Gastrocnemius medialis (tissue), 4 donors: ENCODE results near the gene LHCGR.

ENCODE experiments used
- POLR2A ChIP-seq, 2 donors: fragments of 450-650 bp; IDR thresholded peaks; one replicate each; pipeline ENCODE4 v1.6.1; 2017; ENCODE audit warnings: antibody characterized with exemption in 2 of 2, mild to moderate bottlenecking in 2 of 2, moderate library complexity in 2 of 2
- TF ChIP-seq, protein P1 (sequence below), 5 experiments: fragments of 450-650 bp in 3 of 5; fragments of 200-600 bp in 2 of 5; sonication (generic) in 2 of 5; IDR thresholded peaks in 4 of 5; conservative IDR thresholded peaks in 1 of 5; 1 replicate in 4 of 5; 2 replicates in 1 of 5; pipeline ENCODE4 v1.5.1; 2016 to 2019; ENCODE audit warnings: antibody characterized with exemption in 5 of 5, mild to moderate bottlenecking in 3 of 5, moderate library complexity in 3 of 5

DNA sequence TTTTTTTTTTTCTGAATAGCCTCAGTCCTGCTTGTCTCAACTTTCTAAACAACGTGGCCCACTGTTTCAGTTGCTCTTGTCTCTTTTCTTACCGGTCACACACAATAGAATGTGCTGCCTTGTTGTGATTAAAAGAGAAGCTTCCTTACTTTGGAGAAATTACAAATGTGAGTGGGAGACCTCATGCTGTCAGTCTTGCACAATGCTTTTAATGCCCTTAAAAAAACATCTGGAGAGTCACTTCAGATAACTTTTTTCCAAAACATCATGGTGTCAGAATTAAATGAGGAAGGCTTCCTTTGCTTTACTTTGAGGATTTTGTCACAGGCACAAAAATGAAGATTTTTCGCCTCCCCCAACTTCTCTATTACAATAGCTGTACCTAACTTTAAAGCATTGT, 37.7 kb downstream of the LHCGR start:
- TF ChIP-seq, protein P1, sequence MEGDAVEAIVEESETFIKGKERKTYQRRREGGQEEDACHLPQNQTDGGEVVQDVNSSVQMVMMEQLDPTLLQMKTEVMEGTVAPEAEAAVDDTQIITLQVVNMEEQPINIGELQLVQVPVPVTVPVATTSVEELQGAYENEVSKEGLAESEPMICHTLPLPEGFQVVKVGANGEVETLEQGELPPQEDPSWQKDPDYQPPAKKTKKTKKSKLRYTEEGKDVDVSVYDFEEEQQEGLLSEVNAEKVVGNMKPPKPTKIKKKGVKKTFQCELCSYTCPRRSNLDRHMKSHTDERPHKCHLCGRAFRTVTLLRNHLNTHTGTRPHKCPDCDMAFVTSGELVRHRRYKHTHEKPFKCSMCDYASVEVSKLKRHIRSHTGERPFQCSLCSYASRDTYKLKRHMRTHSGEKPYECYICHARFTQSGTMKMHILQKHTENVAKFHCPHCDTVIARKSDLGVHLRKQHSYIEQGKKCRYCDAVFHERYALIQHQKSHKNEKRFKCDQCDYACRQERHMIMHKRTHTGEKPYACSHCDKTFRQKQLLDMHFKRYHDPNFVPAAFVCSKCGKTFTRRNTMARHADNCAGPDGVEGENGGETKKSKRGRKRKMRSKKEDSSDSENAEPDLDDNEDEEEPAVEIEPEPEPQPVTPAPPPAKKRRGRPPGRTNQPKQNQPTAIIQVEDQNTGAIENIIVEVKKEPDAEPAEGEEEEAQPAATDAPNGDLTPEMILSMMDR (IDR thresholded peaks at IDR 0.05 in 4 of 5, conservative IDR thresholded peaks at IDR 0.05 in 1 of 5), result no peak
- no peak for TF ChIP-seq POLR2A (IDR thresholded peaks at IDR 0.05)
